ENCODE results near the gene F7.

DNA sequence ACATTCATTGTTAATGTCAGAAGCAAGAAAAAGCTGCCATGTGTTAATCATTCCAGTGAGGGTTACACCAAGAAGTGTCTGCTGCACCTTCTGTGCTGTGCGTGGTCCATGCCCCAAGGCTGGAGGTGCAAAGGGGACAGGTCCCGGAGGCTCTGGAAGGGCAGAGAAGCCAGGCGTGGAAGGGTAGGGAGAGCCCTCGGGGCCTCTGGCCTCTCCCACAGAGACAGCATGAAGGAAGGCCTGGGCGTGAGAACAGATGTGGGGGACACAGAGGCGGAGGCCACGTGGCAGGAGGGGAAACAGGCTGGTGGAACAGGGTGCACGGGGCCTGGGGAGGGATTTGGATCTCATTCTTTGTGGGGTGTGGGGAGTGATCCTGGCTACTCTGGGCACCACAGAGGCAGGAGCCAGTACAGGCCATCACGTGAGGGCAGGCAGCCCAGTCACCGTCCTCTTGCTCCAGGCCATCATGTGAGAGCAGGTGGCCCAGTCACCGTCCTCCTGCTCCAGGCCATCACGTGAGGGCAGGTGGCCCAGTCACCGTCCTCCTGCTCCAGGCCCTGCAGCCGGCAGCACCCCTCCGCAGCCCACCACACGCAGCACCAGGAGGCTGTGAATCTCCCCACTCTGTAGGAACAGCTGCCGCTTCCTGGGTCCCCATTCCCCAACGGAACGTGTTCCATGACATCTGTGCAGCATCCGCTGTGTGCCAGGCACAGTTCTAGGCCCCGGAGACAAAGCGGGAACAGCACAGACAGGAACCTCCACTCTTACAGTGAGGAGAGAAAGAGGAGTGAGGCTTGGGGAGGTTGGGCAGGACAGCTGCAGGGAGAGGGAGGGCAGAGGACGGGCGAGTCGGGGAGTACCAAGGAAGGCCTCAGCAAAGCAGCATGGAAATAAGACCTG, 10.2 kb upstream of the F7 start:
- TF ChIP-seq POLR2A (IDR thresholded peaks at IDR 0.05), result no peak
- TF ChIP-seq, protein P1, sequence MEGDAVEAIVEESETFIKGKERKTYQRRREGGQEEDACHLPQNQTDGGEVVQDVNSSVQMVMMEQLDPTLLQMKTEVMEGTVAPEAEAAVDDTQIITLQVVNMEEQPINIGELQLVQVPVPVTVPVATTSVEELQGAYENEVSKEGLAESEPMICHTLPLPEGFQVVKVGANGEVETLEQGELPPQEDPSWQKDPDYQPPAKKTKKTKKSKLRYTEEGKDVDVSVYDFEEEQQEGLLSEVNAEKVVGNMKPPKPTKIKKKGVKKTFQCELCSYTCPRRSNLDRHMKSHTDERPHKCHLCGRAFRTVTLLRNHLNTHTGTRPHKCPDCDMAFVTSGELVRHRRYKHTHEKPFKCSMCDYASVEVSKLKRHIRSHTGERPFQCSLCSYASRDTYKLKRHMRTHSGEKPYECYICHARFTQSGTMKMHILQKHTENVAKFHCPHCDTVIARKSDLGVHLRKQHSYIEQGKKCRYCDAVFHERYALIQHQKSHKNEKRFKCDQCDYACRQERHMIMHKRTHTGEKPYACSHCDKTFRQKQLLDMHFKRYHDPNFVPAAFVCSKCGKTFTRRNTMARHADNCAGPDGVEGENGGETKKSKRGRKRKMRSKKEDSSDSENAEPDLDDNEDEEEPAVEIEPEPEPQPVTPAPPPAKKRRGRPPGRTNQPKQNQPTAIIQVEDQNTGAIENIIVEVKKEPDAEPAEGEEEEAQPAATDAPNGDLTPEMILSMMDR (IDR thresholded peaks at IDR 0.05), result no peak
- no peak for TF ChIP-seq POLR2AphosphoS5 (IDR thresholded peaks at IDR 0.05)
